Neutrophil (primary cell): ENCODE results near the gene RGMA.

Experiments
- H3K27ac ChIP-seq: fragments of 200-600 bp; sonication (generic); 2 replicates; pipeline ENCODE4 v1.5.1; 2016; ENCODE audit warnings: mild to moderate bottlenecking, moderate library complexity
- H3K27me3 ChIP-seq: fragments of 200-600 bp; sonication (generic); 2 replicates; pipeline ENCODE4 v1.6.0; 2016; ENCODE audit warnings: mild to moderate bottlenecking
- H3K36me3 ChIP-seq: fragments of 200-600 bp; sonication (generic); 2 replicates; pipeline ENCODE4 v1.5.1; 2017
- H3K4me1 ChIP-seq, 2 experiments: fragments of 200-600 bp in 1 of 2; sonication (generic) in 1 of 2; 1 replicate in 1 of 2; 2 replicates in 1 of 2; pipeline versions ENCODE4 v1.5.1 to v1.6.1; 2013 to 2016; ENCODE audit warnings: low read depth in 1 of 2, low read length in 1 of 2, mild to moderate bottlenecking in 1 of 2, moderate library complexity in 1 of 2; ENCODE audit not compliant: control insufficient read depth in 1 of 2, insufficient read depth in 1 of 2
- H3K4me3 ChIP-seq, 2 experiments: fragments of 200-600 bp in 1 of 2; sonication (generic) in 1 of 2; 1 replicate in 1 of 2; 2 replicates in 1 of 2; pipeline ENCODE4 v1.5.1; 2013 to 2016; ENCODE audit warnings: low read depth in 1 of 2, low read length in 1 of 2, mild to moderate bottlenecking in 1 of 2, moderate library complexity in 1 of 2
- H3K9me3 ChIP-seq: fragments of 200-600 bp; sonication (generic); 2 replicates; pipeline ENCODE4 v1.5.1; 2016
- TF ChIP-seq, protein P1 (sequence below): fragments of 200-600 bp; sonication (generic); IDR thresholded peaks from 2 replicates; pipeline ENCODE4 v1.5.1; 2016; ENCODE audit warnings: antibody characterized with exemption

RGMA gene

DNA sequence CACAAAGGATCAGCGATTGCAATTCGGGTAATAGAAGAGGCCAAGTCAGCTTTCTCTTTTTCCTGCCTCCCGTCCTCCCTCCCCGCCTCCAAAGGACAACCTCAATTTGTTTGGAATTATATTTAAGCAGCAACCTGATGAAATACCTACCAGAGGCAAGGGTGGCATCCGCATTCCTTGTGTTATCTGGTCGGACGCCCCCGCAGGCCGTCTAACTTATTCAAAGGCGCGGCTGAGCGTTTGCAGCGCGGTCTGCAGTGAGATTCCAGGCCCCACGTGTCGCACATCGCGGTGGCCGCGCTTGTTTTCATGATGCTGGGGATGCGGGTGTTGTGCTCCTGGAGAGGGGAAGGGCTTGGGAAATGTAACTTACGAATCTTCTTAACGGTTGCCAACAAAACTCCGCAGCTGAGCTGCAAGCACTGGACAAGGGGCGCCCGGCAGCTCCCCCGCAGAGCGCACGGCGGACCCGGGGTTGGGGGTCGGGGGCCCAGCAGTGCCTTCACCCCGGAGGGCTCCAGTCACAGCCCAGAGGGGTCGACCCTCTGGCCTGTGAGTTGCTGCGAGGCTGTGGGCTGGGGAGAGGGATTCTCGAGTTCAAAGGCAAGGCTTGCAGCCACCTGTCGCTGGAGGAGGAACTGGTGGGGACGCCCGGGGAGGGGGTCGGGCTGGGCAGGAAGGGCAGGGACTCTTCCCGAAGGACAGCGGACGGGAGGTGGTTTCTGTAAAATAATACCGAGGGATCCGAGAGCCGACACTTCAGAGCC, 20.5 kb upstream of the RGMA start:
- H3K9me3 ChIP-seq: no peaks in the 10 kb centered on the region
- H3K4me1 ChIP-seq: no peaks in the 10 kb centered on the region
- peaks cover 70% of the 10 kb centered on the region for H3K27me3 ChIP-seq
- no peaks in the 10 kb centered on the region for H3K36me3 ChIP-seq
- TF ChIP-seq, protein P1, sequence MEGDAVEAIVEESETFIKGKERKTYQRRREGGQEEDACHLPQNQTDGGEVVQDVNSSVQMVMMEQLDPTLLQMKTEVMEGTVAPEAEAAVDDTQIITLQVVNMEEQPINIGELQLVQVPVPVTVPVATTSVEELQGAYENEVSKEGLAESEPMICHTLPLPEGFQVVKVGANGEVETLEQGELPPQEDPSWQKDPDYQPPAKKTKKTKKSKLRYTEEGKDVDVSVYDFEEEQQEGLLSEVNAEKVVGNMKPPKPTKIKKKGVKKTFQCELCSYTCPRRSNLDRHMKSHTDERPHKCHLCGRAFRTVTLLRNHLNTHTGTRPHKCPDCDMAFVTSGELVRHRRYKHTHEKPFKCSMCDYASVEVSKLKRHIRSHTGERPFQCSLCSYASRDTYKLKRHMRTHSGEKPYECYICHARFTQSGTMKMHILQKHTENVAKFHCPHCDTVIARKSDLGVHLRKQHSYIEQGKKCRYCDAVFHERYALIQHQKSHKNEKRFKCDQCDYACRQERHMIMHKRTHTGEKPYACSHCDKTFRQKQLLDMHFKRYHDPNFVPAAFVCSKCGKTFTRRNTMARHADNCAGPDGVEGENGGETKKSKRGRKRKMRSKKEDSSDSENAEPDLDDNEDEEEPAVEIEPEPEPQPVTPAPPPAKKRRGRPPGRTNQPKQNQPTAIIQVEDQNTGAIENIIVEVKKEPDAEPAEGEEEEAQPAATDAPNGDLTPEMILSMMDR: no peak
- no peak overlapping the region for H3K4me3 ChIP-seq
- no peak overlapping the region for H3K27ac ChIP-seq

DNA sequence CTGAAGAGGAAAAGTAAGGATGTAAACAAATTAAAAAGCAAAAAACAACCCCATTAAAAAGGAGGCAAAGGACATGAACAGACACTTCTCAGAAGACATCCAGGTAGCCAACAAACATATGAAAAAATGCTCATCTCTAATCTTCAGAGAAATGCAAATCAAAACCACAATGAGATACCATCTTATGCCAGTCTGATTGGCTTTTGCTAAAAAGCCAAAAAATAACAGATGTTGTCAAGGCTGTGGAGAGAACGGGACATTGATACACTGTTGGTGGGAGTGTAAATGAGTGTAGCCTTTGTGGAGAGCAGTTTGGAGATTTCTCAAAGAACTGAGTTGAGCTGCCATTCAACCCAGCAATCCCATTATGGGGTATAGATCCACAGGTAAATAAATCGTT, 18.6 kb upstream of the RGMA start:
- TF ChIP-seq, protein P1: no peak
- Histone ChIP-seq H3K36me3 (no peaks in the 10 kb centered on the region), H3K4me3 (no peak overlapping the region), H3K9me3 (no peaks in the 10 kb centered on the region), H3K27ac (no peak overlapping the region), H3K27me3 (peaks cover 69% of the 10 kb centered on the region), H3K4me1 (no peaks in the 10 kb centered on the region)

DNA sequence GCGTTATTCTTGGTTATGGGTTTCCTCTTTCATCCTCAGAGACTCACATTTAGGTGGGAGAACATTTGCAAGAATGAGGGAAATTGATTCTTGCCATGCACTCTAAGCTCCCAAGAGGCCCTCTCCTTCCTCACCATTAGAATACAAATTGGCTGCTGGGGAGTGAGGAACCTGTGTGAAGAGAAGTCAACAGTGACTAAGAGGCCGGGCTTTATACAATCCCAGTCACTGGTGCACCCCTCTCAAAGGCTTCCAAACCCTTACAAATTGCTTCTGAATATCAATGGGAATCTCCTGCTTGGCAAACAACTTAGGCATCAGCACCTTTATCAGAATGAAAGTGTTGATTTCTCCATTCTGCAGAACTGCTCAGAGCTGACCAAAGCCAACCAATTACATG, 16.5 kb upstream of the RGMA start:
- Histone ChIP-seq H3K4me3 (no peak overlapping the region), H3K27ac (no peak overlapping the region), H3K36me3 (no peaks in the 10 kb centered on the region), H3K4me1 (no peaks in the 10 kb centered on the region), H3K27me3 (peaks cover 56% of the 10 kb centered on the region), H3K9me3 (no peaks in the 10 kb centered on the region)
- TF ChIP-seq, protein P1: no peak

DNA sequence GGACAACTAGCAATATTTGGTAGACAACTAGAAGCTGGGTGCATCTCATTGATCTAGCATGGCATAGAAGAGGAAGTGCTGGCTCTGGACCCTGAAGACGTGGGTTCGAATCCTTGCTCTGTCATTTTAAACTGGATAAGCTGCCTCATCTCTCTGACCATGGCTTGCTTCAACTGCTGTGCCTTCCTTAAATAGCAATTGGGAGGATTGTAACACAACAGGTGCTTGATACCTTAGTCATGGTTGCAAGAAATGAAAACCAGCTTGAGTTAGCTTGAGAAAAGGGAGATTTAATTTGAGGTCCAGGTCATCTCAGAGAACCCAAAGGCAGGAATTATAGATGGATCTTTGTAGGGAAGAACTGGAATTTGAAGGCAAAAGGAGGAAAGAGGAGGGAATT, 14.8 kb upstream of the RGMA start:
- Histone ChIP-seq H3K27me3 (peaks cover 40% of the 10 kb centered on the region), H3K27ac (no peak overlapping the region), H3K4me3 (no peak overlapping the region), H3K4me1 (no peaks in the 10 kb centered on the region), H3K36me3 (no peaks in the 10 kb centered on the region), H3K9me3 (no peaks in the 10 kb centered on the region)
- TF ChIP-seq, protein P1: no peak

DNA sequence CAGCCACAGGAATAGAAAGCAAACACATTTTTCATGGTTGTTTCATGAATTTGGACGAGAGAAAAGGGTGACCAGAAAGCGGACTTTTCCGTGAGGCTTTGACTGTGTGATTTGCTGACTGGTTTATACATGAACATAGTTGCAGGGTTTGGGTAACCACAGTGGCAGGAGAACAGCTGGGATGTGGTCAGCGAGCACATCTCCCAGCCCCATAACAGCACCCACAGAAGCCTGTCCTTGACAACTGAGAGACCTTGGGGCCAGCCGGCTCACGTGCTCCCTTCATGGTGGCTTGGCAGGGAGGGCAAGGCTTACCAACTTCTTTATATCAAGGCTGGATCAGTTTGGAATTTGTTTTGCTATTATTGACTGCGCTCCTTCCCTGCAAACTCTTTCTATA, 13.2 kb upstream of the RGMA start:
- no peaks in the 10 kb centered on the region for H3K4me1 ChIP-seq
- no peak overlapping the region for H3K27ac ChIP-seq
- H3K4me3 ChIP-seq: no peak overlapping the region
- H3K36me3 ChIP-seq: no peaks in the 10 kb centered on the region
- TF ChIP-seq, protein P1: no peak
- peaks cover 24% of the 10 kb centered on the region for H3K27me3 ChIP-seq
- no peaks in the 10 kb centered on the region for H3K9me3 ChIP-seq
